ENCODE measurements around the gene MAP7D3.

The MAP7D3 gene

GRCh38 chrX:136202889-136203288 is 48.3 kb downstream of the MAP7D3 start (continued):
- TF ChIP-seq ZNF404 (tag by site-specific recombination; IDR thresholded peaks at IDR 0.05) (no peak), ZNF426 (tag by site-specific recombination; IDR thresholded peaks at IDR 0.05) (no peak), ZNF280D (tag by site-specific recombination; IDR thresholded peaks at IDR 0.05) (no peak), ZNF624 (tag by site-specific recombination; IDR thresholded peaks at IDR 0.05) (no peak), EGR2 (tag by site-specific recombination; IDR thresholded peaks at IDR 0.05; ENCODE audit: low read depth) (no peak), ZBTB7A (tag by site-specific recombination; IDR thresholded peaks at IDR 0.05; ENCODE audit: low read depth) (no peak), ZNF626 (tag by site-specific recombination; IDR thresholded peaks at IDR 0.05) (no peak), ZNF521 (tag by site-specific recombination; IDR thresholded peaks at IDR 0.05) (no peak), ZFHX2 (tag by site-specific recombination; conservative IDR thresholded peaks at IDR 0.05) (no peak), ZNF214 (tag by site-specific recombination; IDR thresholded peaks at IDR 0.05; ENCODE audit: borderline replicate concordance) (no peak), ZNF23 (tag by site-specific recombination; IDR thresholded peaks at IDR 0.05; ENCODE audit: borderline replicate concordance) (no peak), ZNF530 (tag by site-specific recombination; IDR thresholded peaks at IDR 0.05; ENCODE audit: low read depth) (no peak), BCL6B (tag by site-specific recombination; IDR thresholded peaks at IDR 0.05) (peak; percentile 98), ZNF391 (tag by site-specific recombination; IDR thresholded peaks at IDR 0.05; ENCODE audit: borderline replicate concordance, low read depth) (peak; percentile 64; the same call in 1 of the 2 replicates), ZNF221 (tag by site-specific recombination; IDR thresholded peaks at IDR 0.05; ENCODE audit: borderline replicate concordance) (no peak), ZNF211 (tag by site-specific recombination; IDR thresholded peaks at IDR 0.05; ENCODE audit: low read depth) (no peak), ZNF24 (tag by site-specific recombination; IDR thresholded peaks at IDR 0.05) (no peak; the same call in 1 of the 2 replicates), ZNF19 (tag by site-specific recombination; IDR thresholded peaks at IDR 0.05; ENCODE audit: low read depth) (no peak), ZNF600 (tag by site-specific recombination; IDR thresholded peaks at IDR 0.05) (no peak), PRDM2 (tag by site-specific recombination; IDR thresholded peaks at IDR 0.05; ENCODE audit: borderline replicate concordance) (no peak), ZNF416 (tag by site-specific recombination; IDR thresholded peaks at IDR 0.05) (no peak), TRIM28 (IDR thresholded peaks at IDR 0.05; ENCODE audit: borderline replicate concordance, low read length) (no peak), HOXA7 (CRISPR knock-in tag; IDR thresholded peaks at IDR 0.05; ENCODE audit: borderline replicate concordance) (no peak), ZNF747 (tag by site-specific recombination; IDR thresholded peaks at IDR 0.05) (no peak), MEIS1 (CRISPR knock-in tag; IDR thresholded peaks at IDR 0.05; ENCODE audit: borderline replicate concordance) (no peak), CTCF (tag by site-specific recombination; IDR thresholded peaks at IDR 0.05) (no peak)

Data from HEK293 (cell line).